Psoas muscle (tissue), 8 donors: ENCODE results near the gene ARFGAP3. TPM values are rescaled to one million over a fixed set of nuclear protein-coding genes. Genes with fewer than 3 reads are reported as not detected.
A peak's percentile ranks its signal among the peaks of the same experiment; 100 is the strongest.

ENCODE experiments used
- ATAC-seq, 4 donors: fragments of 200-7000 bp; cut with Tn5 transposase; one replicate each; pipeline ENCODE4 v1.9.1; 2020; ENCODE audit warnings: moderate library complexity in 3 of 4, mild to moderate bottlenecking in 2 of 4
- DNase-seq, 2 donors: peaks; one replicate each; pipeline ENCODE4 v3.0.0-alpha.2; 2020
- H3K27ac ChIP-seq: fragments of 200-600 bp; one replicate; pipeline ENCODE4 v1.8.0; 2022
- H3K27me3 ChIP-seq, 3 donors: fragments of 200-600 bp in 1 of 3; one replicate each; pipeline versions ENCODE4 v1.6.1 to v1.8.0; 2013 to 2022; ENCODE audit warnings: low read length in 2 of 3, mild to moderate bottlenecking in 2 of 3, moderate library complexity in 1 of 3; ENCODE audit not compliant: insufficient read depth in 3 of 3
- H3K36me3 ChIP-seq, 2 donors: fragments of 200-600 bp in 1 of 2; one replicate each; pipeline versions ENCODE4 v1.6.1 to v1.8.0; 2013 to 2022; ENCODE audit warnings: low read depth in 1 of 2, mild to moderate bottlenecking in 1 of 2, moderate library complexity in 1 of 2; ENCODE audit not compliant: insufficient read depth in 1 of 2
- H3K4me1 ChIP-seq: fragments of 200-600 bp; one replicate; pipeline ENCODE4 v1.8.0; 2022
- H3K4me3 ChIP-seq: fragments of 200-600 bp; one replicate; pipeline ENCODE4 v1.8.0; 2022; ENCODE audit warnings: mild to moderate bottlenecking
- H3K9me3 ChIP-seq: fragments of 200-600 bp; one replicate; pipeline ENCODE4 v1.8.0; 2022
- CTCF ChIP-seq: fragments of 200-600 bp; IDR thresholded peaks from one replicate; pipeline ENCODE4 v1.8.0; 2022; ENCODE audit warnings: antibody characterized with exemption
- WGBS, 3 donors: extraction: QIAGEN DNeasy Blood & Tissue Kit; methylation state at CpG; one replicate each; pipeline versions ENCODE4 v1.1.6 to v1.1.7; 2013; 5-methylcytosine and 5-hydroxymethylcytosine counted together
- intact Hi-C, 2 donors: fragments of 100-400 bp; cut with DNase I; formaldehyde crosslinking; loops; one replicate each; pipeline versions ENCODE4 v1.11.0 to v1.14.2; 2022
- polyA plus RNA-seq, 3 donors: library from polyadenylated mRNA; stranded (reverse); fragments of 200-250 nt; gene quantifications; one replicate each; pipeline ENCODE4 v1.2.3, GENCODE V29; 2013
- total RNA-seq, 4 donors: library from RNA; stranded (reverse); fragmentation: NEBNext Ultra II Directional in 2 of 4; extraction: Animal tissue kit (Norgen Biotek cat#: 25700) in 2 of 4; gene quantifications; one replicate each; pipeline versions ENCODE4 v1.2.1 to v1.2.4, GENCODE V29; 2021 to 2023
- donor health status: healthy with polysubstance abuse.
- donor health status: DM: no; HTN: no; CAD: no; lungs with moderate emphysema.
- donor health status: Bipolar disorder and iron deficiency.
- donor health status: healthy.
- donor health status: DM: yes; HTN: yes; CAD: no.
- donor health status: DM: no; HTN: no; CAD: no.
- donor health status: DM: no; HTN: no; CAD: no.
- donor health status: DM: yes; HTN: yes; CAD: no.

Gene ARFGAP3
- total and polyA plus RNA-seq, 7 donors: 18.4 to 36.1 (median 23.8) TPM

DNA sequence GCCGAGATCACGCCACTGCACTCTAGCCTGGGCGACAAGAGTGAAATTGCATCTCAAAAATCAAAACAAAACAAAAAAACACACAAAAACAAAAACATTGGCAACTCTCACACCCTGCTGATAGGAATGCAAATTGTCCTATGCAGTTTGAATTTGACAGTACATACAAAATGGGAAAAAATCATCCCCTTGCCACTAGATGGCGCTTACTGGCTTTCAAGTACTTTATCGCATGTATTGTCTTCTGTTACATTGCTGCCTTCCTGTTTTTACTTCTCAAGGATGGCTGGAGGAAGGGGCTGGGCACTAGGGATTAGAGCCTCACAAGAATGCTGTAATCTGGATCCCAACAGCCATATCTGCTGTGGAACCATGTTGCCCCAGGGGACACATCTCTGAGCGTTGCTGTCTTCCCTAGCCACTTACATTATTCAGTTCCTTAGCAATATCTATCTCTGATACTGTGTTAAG, 77.0 kb downstream of the ARFGAP3 start:
- no peak for DNase-seq
- ATAC-seq: peak; percentile 80 to 97 (median 90)
- intact Hi-C loops: loop anchor here (2.0 to 10.0 kb wide), 3 partner anchors 41 to 315 kb away; no protein-coding TSS in a partner anchor
- peak; percentile 86 for TF ChIP-seq CTCF
- Histone ChIP-seq H3K9me3 (no peaks in the 10 kb centered on the region), H3K27me3 (no peaks in the 10 kb centered on the region), H3K4me1 (no peaks in the 10 kb centered on the region), H3K27ac (no peak overlapping the region), H3K4me3 (no peak overlapping the region), H3K36me3 (no peaks in the 10 kb centered on the region)
- 18 to 31% (median 26%) methylated on average over 6 of the region's 6 CpGs for WGBS, 3 donors

- no peak overlapping the region for H3K4me3 ChIP-seq
- ATAC-seq (no peak), DNase-seq (no peak)
- H3K9me3 ChIP-seq: no peaks in the 10 kb centered on the region
- H3K4me1 ChIP-seq: no peaks in the 10 kb centered on the region
- 88 to 95% (median 92%) methylated on average over 12 of the region's 12 CpGs for WGBS, 3 donors
- no peak for TF ChIP-seq CTCF
- intact Hi-C loops: loop anchor here in 1 of 2 donors (5.0 kb wide), 1 partner anchor 115 kb away; no protein-coding TSS in a partner anchor
- H3K27ac ChIP-seq: no peak overlapping the region
- H3K36me3 ChIP-seq: no peaks in the 10 kb centered on the region
- H3K27me3 ChIP-seq: no peaks in the 10 kb centered on the region
These were observed 79.9 kb downstream of the ARFGAP3 start for GRCh38 chr22:42777126-42777525.

DNA sequence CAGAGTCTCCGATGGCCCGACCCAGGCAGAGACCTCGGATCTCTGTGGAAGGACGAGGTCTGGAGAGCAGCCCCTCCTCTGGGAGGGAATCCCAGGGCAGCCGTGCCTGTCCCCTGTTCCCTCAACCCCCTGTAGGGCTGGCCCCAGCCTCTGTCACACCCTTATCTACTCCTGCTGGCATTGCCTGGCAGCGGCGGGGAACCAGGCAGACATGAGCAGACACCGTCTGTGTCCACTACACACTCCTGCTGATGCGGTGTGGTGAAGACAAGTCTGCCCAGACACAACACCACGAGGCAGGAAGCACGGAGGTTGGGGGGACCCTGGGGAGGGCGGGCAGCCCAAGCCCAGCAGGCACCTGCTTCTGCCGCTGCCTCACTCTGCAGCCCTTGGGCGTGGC, 83.9 kb downstream of the ARFGAP3 start:
- WGBS, 3 donors: 54 to 64% (median 54%) methylated on average over 14 of the region's 14 CpGs
- DNase-seq (no peak), ATAC-seq (no peak)
- intact Hi-C loops: no loop called here
- peaks cover 0 to 9% (median 0%) of the 10 kb centered on the region in 3 donors for H3K27me3 ChIP-seq
- H3K4me3 ChIP-seq: no peak overlapping the region
- no peak overlapping the region for H3K27ac ChIP-seq
- no peaks in the 10 kb centered on the region for H3K4me1 ChIP-seq
- H3K36me3 ChIP-seq: no peaks in the 10 kb centered on the region
- no peaks in the 10 kb centered on the region for H3K9me3 ChIP-seq
- no peak for TF ChIP-seq CTCF

DNA sequence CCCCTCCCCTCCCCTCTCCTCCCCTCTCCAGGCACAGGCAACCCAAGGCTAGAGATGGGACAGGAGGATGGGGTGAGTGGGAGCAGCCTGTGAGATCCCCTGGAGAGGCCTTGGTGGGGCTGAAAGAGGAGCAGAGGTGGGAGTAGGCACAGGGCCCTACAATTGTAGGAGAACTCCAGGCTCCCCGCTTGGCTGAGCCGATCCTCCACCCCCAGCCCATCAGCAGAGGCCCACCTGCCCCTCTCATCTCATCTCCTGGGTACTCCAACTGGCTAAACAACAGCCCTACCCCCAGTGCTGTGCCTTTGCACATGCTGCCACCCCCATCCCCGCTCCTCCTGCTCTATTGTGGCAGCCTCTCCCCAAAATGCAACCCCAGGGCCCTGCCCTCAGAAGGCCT, 84.4 kb downstream of the ARFGAP3 start:
- no peak overlapping the region for H3K27ac ChIP-seq
- DNase-seq: no peak
- no peaks in the 10 kb centered on the region for H3K4me1 ChIP-seq
- H3K27me3 ChIP-seq: peaks cover 0 to 9% (median 0%) of the 10 kb centered on the region in 3 donors
- intact Hi-C loops: no loop called here
- no peak for ATAC-seq
- no peak for TF ChIP-seq CTCF
- WGBS, 3 donors: 90 to 100% (median 96%) methylated on average over 2 to 3 of the region's 3 CpGs
- H3K36me3 ChIP-seq: no peaks in the 10 kb centered on the region
- no peaks in the 10 kb centered on the region for H3K9me3 ChIP-seq
- H3K4me3 ChIP-seq: no peak overlapping the region
